Hepatocyte (in vitro differentiated cells): ENCODE results near the gene XRCC4. TPM values are rescaled to one million over a fixed set of nuclear protein-coding genes. Genes with fewer than 3 reads are reported as not detected.

Experiments
- DNase-seq: peaks from one replicate; pipeline ENCODE4 v3.0.0-alpha.2; 2016; ENCODE audit warnings: low spot score
- H2AFZ ChIP-seq: fragments of 200-600 bp; sonication (generic); 2 replicates; pipeline ENCODE4 v1.6.0; 2016; ENCODE audit warnings: antibody characterized with exemption, mild to moderate bottlenecking
- H3K27ac ChIP-seq: fragments of 200-600 bp; sonication (generic); 2 replicates; pipeline ENCODE4 v1.5.1; 2016; ENCODE audit warnings: mild to moderate bottlenecking
- H3K27me3 ChIP-seq: fragments of 200-600 bp; sonication (generic); 2 replicates; pipeline ENCODE4 v1.6.1; 2016
- H3K36me3 ChIP-seq: fragments of 200-600 bp; sonication (generic); replicated peaks from 2 replicates; pipeline ENCODE4 v1.5.1; 2016; ENCODE audit warnings: low read depth; ENCODE audit not compliant: insufficient read depth
- H3K4me1 ChIP-seq: fragments of 200-600 bp; sonication (generic); 2 replicates; pipeline ENCODE4 v1.5.1; 2016; ENCODE audit warnings: mild to moderate bottlenecking, moderate library complexity; ENCODE audit not compliant: insufficient read depth
- H3K4me2 ChIP-seq: fragments of 200-600 bp; sonication (generic); 2 replicates; pipeline ENCODE4 v1.6.0; 2016
- H3K4me3 ChIP-seq: fragments of 200-600 bp; sonication (generic); 2 replicates; pipeline ENCODE4 v1.5.1; 2016; ENCODE audit warnings: mild to moderate bottlenecking
- H3K79me2 ChIP-seq: fragments of 200-600 bp; sonication (generic); 2 replicates; pipeline ENCODE4 v1.6.0; 2017; ENCODE audit warnings: mild to moderate bottlenecking
- H3K9me2 ChIP-seq: fragments of 200-600 bp; sonication (generic); replicated peaks from 2 replicates; pipeline ENCODE4 v1.6.0; 2017; ENCODE audit warnings: mild to moderate bottlenecking; ENCODE audit not compliant: insufficient read depth
- H3K9me3 ChIP-seq: fragments of 200-600 bp; sonication (generic); 2 replicates; pipeline ENCODE4 v1.5.1; 2016; ENCODE audit warnings: low read depth, mild to moderate bottlenecking
- H4K20me1 ChIP-seq: fragments of 200-600 bp; sonication (generic); 2 replicates; pipeline ENCODE4 v1.6.0; 2016; ENCODE audit warnings: mild to moderate bottlenecking; ENCODE audit not compliant: insufficient read depth, poor library complexity, severe bottlenecking
- CTCF ChIP-seq: fragments of 200-600 bp; sonication (generic); IDR thresholded peaks from 2 replicates; pipeline ENCODE4 v1.5.1; 2016; ENCODE audit warnings: antibody characterized with exemption, mild to moderate bottlenecking; ENCODE audit not compliant: poor library complexity
- EZH2 ChIP-seq: fragments of 200-600 bp; sonication (generic); IDR thresholded peaks from 2 replicates; pipeline ENCODE4 v1.6.1; 2016; ENCODE audit warnings: antibody characterized with exemption, mild to moderate bottlenecking, borderline replicate concordance
- EZH2phosphoT487 ChIP-seq: fragments of 200-600 bp; sonication (generic); IDR thresholded peaks from one replicate; pipeline ENCODE4 v1.6.1; 2018; ENCODE audit warnings: antibody characterized with exemption, mild to moderate bottlenecking, low read depth, moderate library complexity; ENCODE audit not compliant: unreplicated experiment, severe bottlenecking
- WGBS: methylation state at CpG from one replicate; pipeline ENCODE4 v1.1.6; 2016; ENCODE audit warnings: low lambda C conversion rate; ENCODE audit errors: missing lambda C conversion rate; 5-methylcytosine and 5-hydroxymethylcytosine counted together
- polyA plus RNA-seq: library from polyadenylated mRNA; unstranded; fragments of >200 nt; fragmentation: Nextera tagmentation; extraction: Ambion mirVana; gene quantifications from 2 replicates; pipeline ENCODE4 v1.2.1, GENCODE V29; 2016
- total RNA-seq: library from RNA; depleted of rRNA; stranded (reverse); fragments of >200 nt; gene quantifications from 2 replicates; pipeline ENCODE4 v1.2.3, GENCODE V29; 2014

XRCC4 gene
- total and polyA plus RNA-seq, 2 experiments from 2014 or later: 12.7 to 21.5 TPM

GRCh38 chr5:83377131-83377865 lies 300.0 kb downstream of the XRCC4 start:
- no peaks in the 10 kb centered on the region for H3K9me2 ChIP-seq
- H3K9me3 ChIP-seq: no peaks in the 10 kb centered on the region
- WGBS: 92% methylated on average over 3 of the region's 3 CpGs
- H3K36me3 ChIP-seq: no peaks in the 10 kb centered on the region
- H3K4me2 ChIP-seq: no peak overlapping the region
- no peaks in the 10 kb centered on the region for H3K79me2 ChIP-seq
- no peak overlapping the region for H3K4me3 ChIP-seq
- no peak for DNase-seq
- no peaks in the 10 kb centered on the region for H3K27me3 ChIP-seq
- TF ChIP-seq CTCF: no peak
- TF ChIP-seq EZH2: no peak
- TF ChIP-seq EZH2phosphoT487: no peak
- H4K20me1 ChIP-seq: no peaks in the 10 kb centered on the region
- no peak overlapping the region for H3K27ac ChIP-seq
- no peak overlapping the region for H2AFZ ChIP-seq
- H3K4me1 ChIP-seq: no peaks in the 10 kb centered on the region

DNA sequence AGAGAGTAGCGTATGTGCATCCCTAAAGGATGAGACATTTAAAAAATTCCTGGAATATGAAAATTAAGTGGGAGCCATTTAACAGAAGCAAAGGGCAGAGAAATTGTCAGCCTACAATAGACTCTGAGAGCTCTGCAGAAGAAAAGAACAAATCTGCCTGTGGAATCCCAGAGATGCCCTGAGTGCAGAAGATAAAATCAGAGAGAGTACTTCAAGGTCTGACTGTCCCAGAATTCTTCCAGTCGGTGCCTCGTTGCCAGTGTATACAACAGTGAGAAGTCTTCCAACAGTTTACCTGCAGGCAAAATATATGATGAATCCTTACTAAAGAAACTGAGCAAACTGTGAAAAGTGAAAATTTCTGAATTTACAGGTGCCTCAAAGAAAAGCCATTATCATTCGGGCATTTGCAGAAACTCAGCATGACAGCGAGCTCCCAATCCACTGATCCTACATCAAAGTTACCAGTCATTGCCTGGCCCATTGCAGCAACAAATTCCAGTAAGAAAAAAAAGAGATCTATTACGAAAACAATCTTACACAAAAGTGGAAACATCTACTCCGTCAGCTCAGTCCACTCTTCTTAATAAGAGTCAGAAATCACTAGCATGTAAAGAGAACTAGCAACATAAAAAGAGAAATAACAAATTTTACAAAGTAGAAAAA lies 301.4 kb downstream of the XRCC4 start:
- Histone ChIP-seq H3K4me3 (no peak overlapping the region), H3K27ac (no peak overlapping the region), H3K4me2 (no peak overlapping the region), H3K27me3 (no peaks in the 10 kb centered on the region), H3K9me3 (no peaks in the 10 kb centered on the region), H3K4me1 (no peaks in the 10 kb centered on the region), H3K9me2 (no peaks in the 10 kb centered on the region), H2AFZ (no peak overlapping the region), H3K79me2 (no peaks in the 10 kb centered on the region), H4K20me1 (no peaks in the 10 kb centered on the region), H3K36me3 (no peaks in the 10 kb centered on the region)
- WGBS: 70% methylated on average over 7 of the region's 7 CpGs
- TF ChIP-seq EZH2phosphoT487 (no peak), CTCF (no peak), EZH2 (no peak)
- DNase-seq: no peak

DNA sequence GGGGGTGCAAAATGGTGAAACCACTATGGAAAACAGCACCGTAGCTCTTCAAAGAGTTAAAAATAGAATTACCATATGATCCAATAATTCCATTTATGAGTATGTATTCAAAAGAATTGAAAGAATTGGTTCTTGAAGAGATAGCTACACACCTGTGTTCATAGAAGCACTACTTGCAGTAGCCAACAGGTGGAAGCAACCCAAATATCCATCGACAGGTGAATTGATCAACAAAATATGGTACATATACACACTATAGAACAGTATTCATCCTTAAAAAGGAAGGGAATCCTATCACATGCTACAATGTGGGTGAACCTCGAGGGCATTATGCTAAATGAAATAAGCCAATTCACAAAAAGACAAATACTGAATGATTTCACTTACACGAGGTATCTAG lies 308.5 kb downstream of the XRCC4 start:
- no peak overlapping the region for H3K4me2 ChIP-seq
- H3K4me3 ChIP-seq: no peak overlapping the region
- DNase-seq: no peak
- no peaks in the 10 kb centered on the region for H4K20me1 ChIP-seq
- peaks cover 6% of the 10 kb centered on the region for H3K4me1 ChIP-seq
- H3K79me2 ChIP-seq: no peaks in the 10 kb centered on the region
- no peaks in the 10 kb centered on the region for H3K9me2 ChIP-seq
- no peak overlapping the region for H3K27ac ChIP-seq
- WGBS: 93% methylated on average over 4 of the region's 4 CpGs
- TF ChIP-seq EZH2 (no peak), CTCF (no peak), EZH2phosphoT487 (no peak)
- no peaks in the 10 kb centered on the region for H3K27me3 ChIP-seq
- H3K9me3 ChIP-seq: no peaks in the 10 kb centered on the region
- no peak overlapping the region for H2AFZ ChIP-seq
- H3K36me3 ChIP-seq: no peaks in the 10 kb centered on the region
